Endothelial cell of umbilical vein (primary cell): ENCODE data around the gene EIF4E1B. TPM values are rescaled to one million over a fixed set of nuclear protein-coding genes. Genes with fewer than 3 reads are reported as not detected.

Source experiments
- BruUV-seq: library from RNA; stranded (reverse); fragments of 400-500 nt; replicated peaks from 2 replicates; lab custom pipeline; 2021; lab: Mats Ljungman, UMichigan
- CTCF ChIA-PET: fragments of 300-600, 350-600 bp; sonication (Branson Sonifier 250); formaldehyde crosslinking; loops from one replicate; lab custom pipeline; 2021; ENCODE audit warnings: antibody characterized with exemption, inconsistent platforms; lab: Charles Lee
- POLR2A ChIA-PET: fragments of 300-600, 350-600 bp; sonication (Branson Sonifier 250); formaldehyde crosslinking; loops from one replicate; lab custom pipeline; 2021; ENCODE audit warnings: antibody characterized with exemption, inconsistent platforms; lab: Charles Lee
- DNase-seq: peaks from one replicate; pipeline ENCODE4 v3.0.0-alpha.2; 2011; ENCODE audit warnings: low read depth, low spot score
- FAIRE-seq: peaks from 2 replicates; lab custom pipeline; 2011; peaks lifted over from hg19 to GRCh38; lab: Jason Lieb, UNC
- H2AFZ ChIP-seq: 2 replicates; pipeline ENCODE4 v1.6.0; 2012; ENCODE audit warnings: low read depth, low read length, control low read depth, inconsistent platforms
- H3K27ac ChIP-seq: 2 replicates; pipeline ENCODE4 v1.5.1; 2011; ENCODE audit warnings: low read depth, mild to moderate bottlenecking, control low read depth, low read length, moderate library complexity; ENCODE audit not compliant: insufficient read depth
- H3K27me3 ChIP-seq, 2 experiments: 2 replicates each; pipeline versions ENCODE4 v1.6.0 to v1.6.1; 2011; ENCODE audit warnings: low read length in 2 of 2, mixed read lengths in 1 of 2; ENCODE audit not compliant: control insufficient read depth in 2 of 2, insufficient read depth in 2 of 2
- H3K36me3 ChIP-seq, 2 experiments: 2 replicates in 1 of 2; 3 replicates in 1 of 2; pipeline ENCODE4 v1.5.1; 2011; ENCODE audit warnings: low read length in 2 of 2, mild to moderate bottlenecking in 1 of 2, moderate library complexity in 1 of 2; ENCODE audit not compliant: control insufficient read depth in 2 of 2, insufficient read depth in 2 of 2; ENCODE audit errors: extremely low read depth in 1 of 2
- H3K4me1 ChIP-seq: 3 replicates; pipeline ENCODE4 v1.5.1; 2011; ENCODE audit warnings: mild to moderate bottlenecking, low read length; ENCODE audit not compliant: control insufficient read depth, insufficient read depth; ENCODE audit errors: extremely low read depth
- H3K4me2 ChIP-seq: 2 replicates; pipeline ENCODE4 v1.6.1; 2011; ENCODE audit warnings: low read length, control low read depth, mixed read lengths; ENCODE audit not compliant: insufficient read depth
- H3K4me3 ChIP-seq, 3 experiments: fragments of 200-600 bp in 1 of 3; sonication (generic), shearing (Covaris generic) in 1 of 3; replicated peaks in 1 of 3; 2 replicates each; pipeline ENCODE4 v1.5.1; 2011 to 2016; ENCODE audit warnings: control low read depth in 3 of 3, low read length in 3 of 3, mild to moderate bottlenecking in 2 of 3, inconsistent platforms in 1 of 3, low read depth in 1 of 3, moderate library complexity in 1 of 3; ENCODE audit not compliant: insufficient read depth in 1 of 3
- H3K79me2 ChIP-seq: 2 replicates; pipeline ENCODE4 v1.6.0; 2012; ENCODE audit warnings: low read length, inconsistent platforms; ENCODE audit not compliant: control insufficient read depth, insufficient read depth
- H3K9ac ChIP-seq: replicated peaks from 2 replicates; pipeline ENCODE3; 2011; ENCODE audit warnings: low read length, control low read depth; ENCODE audit not compliant: insufficient read depth; ENCODE audit errors: extremely low read depth
- H3K9me1 ChIP-seq: replicated peaks from 3 replicates; pipeline ENCODE4 v1.6.0; 2011; ENCODE audit warnings: mild to moderate bottlenecking, low read length; ENCODE audit not compliant: control insufficient read depth, insufficient read depth; ENCODE audit errors: extremely low read depth
- H3K9me3 ChIP-seq: replicated peaks from 2 replicates; pipeline ENCODE4 v1.5.1; 2012; ENCODE audit warnings: low read length, inconsistent platforms; ENCODE audit not compliant: control insufficient read depth, insufficient read depth
- H4K20me1 ChIP-seq: replicated peaks from 2 replicates; pipeline ENCODE3; 2011; ENCODE audit warnings: mild to moderate bottlenecking, low read length; ENCODE audit not compliant: control insufficient read depth, insufficient read depth; ENCODE audit errors: extremely low read depth
- CTCF ChIP-seq, 2 donors: IDR thresholded peaks; 1 replicate in 1 of 2; 2 replicates in 1 of 2; pipeline ENCODE4 v1.5.1; 2011; ENCODE audit warnings: low read length in 2 of 2, mild to moderate bottlenecking in 2 of 2, moderate library complexity in 2 of 2, control low read depth in 1 of 2, inconsistent platforms in 1 of 2, low read depth in 1 of 2; ENCODE audit not compliant: insufficient read depth in 1 of 2; ENCODE audit errors: extremely low read depth in 1 of 2
- EZH2 ChIP-seq: IDR thresholded peaks from 2 replicates; pipeline ENCODE4 v1.6.1; 2012; ENCODE audit warnings: borderline replicate concordance, low read depth, mild to moderate bottlenecking, moderate library complexity, low read length, inconsistent platforms; ENCODE audit not compliant: severe bottlenecking
- FOS ChIP-seq: IDR thresholded peaks from 2 replicates; pipeline ENCODE4 v1.6.1; 2011; ENCODE audit warnings: mild to moderate bottlenecking, low read length, moderate library complexity, borderline replicate concordance; ENCODE audit not compliant: insufficient read depth
- GATA2 ChIP-seq: IDR thresholded peaks from 2 replicates; pipeline ENCODE4 v1.7.0; 2011; ENCODE audit warnings: low read depth, mild to moderate bottlenecking, moderate library complexity, mixed read lengths, low read length; ENCODE audit not compliant: insufficient read length, insufficient read depth
- JUN ChIP-seq: IDR thresholded peaks from 2 replicates; pipeline ENCODE4 v1.6.1; 2011; ENCODE audit warnings: borderline replicate concordance, low read depth; ENCODE audit not compliant: insufficient read length, insufficient read depth
- MYC ChIP-seq: IDR thresholded peaks from one replicate; pipeline ENCODE4 v1.6.1; 2011; ENCODE audit warnings: mild to moderate bottlenecking, low read depth, low read length
- POLR2A ChIP-seq: IDR thresholded peaks from 2 replicates; pipeline ENCODE4 v1.6.1; 2012; ENCODE audit warnings: low read depth, mild to moderate bottlenecking, control low read depth, low read length
- POLR2AphosphoS5 ChIP-seq: IDR thresholded peaks from 2 replicates; pipeline ENCODE4 v1.6.1; 2012; ENCODE audit warnings: low read depth, mild to moderate bottlenecking, control low read depth, low read length, moderate library complexity; ENCODE audit not compliant: insufficient read depth
- dilution Hi-C: fragments of 300-500 bp; cut with MboI; formaldehyde crosslinking; loops from one replicate; pipeline ENCODE4 v1.15.0; 2019; ENCODE audit warnings: low sequenced_read_pairs; ENCODE audit not compliant: extremely low pct_ligation_motif_present
- intact Hi-C: fragments of 100-400 bp; cut with micrococcal nuclease; formaldehyde crosslinking; loops from one replicate; pipeline ENCODE4 v1.10.0; 2022
- polyA plus RNA-seq, 4 experiments: library from polyadenylated mRNA; depleted of rRNA in 3 of 4; stranded (reverse) in 3 of 4; unstranded in 1 of 4; fragments of >200 nt; gene quantifications; 2 replicates each; pipeline versions ENCODE4 v1.2.1 to v1.2.3, GENCODE V29; 2011 to 2012; ENCODE audit warnings: missing spikeins in 1 of 4
- total RNA-seq: library from RNA; stranded (reverse); gene quantifications from 2 replicates; pipeline ENCODE4 v1.2.3, GENCODE V29; 2021
- TF ChIP-seq, protein P1 (sequence below): IDR thresholded peaks from 2 replicates; pipeline ENCODE4 v1.6.1; 2011; ENCODE audit not compliant: insufficient read depth, insufficient read length

EIF4E1B gene
- total and polyA plus RNA-seq, 2 donors (not counting 3 experiments of a cell fraction or from before 2014, with no cell fraction given), result not detected

- Histone ChIP-seq H3K9me1 (no peaks in the 10 kb centered on the region), H3K4me2 (no peak overlapping the region), H3K79me2 (no peaks in the 10 kb centered on the region), H3K4me3 (no peak overlapping the region), H3K36me3 (no peaks in the 10 kb centered on the region), H3K27me3 (peaks cover 0 to 2% of the 10 kb centered on the region in 2 experiments), H2AFZ (no peak overlapping the region), H3K27ac (no peak overlapping the region), H4K20me1 (no peaks in the 10 kb centered on the region), H3K9ac (no peak overlapping the region), H3K4me1 (peaks cover 16% of the 10 kb centered on the region), H3K9me3 (no peaks in the 10 kb centered on the region)
- BruUV-seq, result no TSS peak
- TF ChIP-seq EZH2 (no peak), CTCF (IDR thresholded peaks at IDR 0.05; ENCODE audit: extremely low read depth in 1 of 2, insufficient read depth in 1 of 2, low read depth in 1 of 2, low read length in 2 of 2) (no peak), MYC (no peak), POLR2A (no peak), POLR2AphosphoS5 (no peak), GATA2 (no peak), JUN (no peak), FOS (no peak)
- TF ChIP-seq, protein P1, sequence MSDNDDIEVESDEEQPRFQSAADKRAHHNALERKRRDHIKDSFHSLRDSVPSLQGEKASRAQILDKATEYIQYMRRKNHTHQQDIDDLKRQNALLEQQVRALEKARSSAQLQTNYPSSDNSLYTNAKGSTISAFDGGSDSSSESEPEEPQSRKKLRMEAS, result no peak
- DNase-seq (no peak), FAIRE-seq (no peak)
- POLR2A ChIA-PET, result no interaction called here
- dilution Hi-C loops, result no loop called here
- intact Hi-C loops, result loop anchor here (10.0 kb wide), 1 partner anchor 168 kb away; the partner anchor contains the start of gene FAF2
- CTCF ChIA-PET, result interaction anchor here (1.3 kb wide), 1 partner anchor 75 kb away, joined by 3 read pairs; no protein-coding TSS in a partner anchor
Measured at GRCh38 chr5:176612855-176613254, 17.6 kb upstream of the EIF4E1B start.
